GM12874 (cell line): ENCODE results near the gene VAPB.

Experiments
- TF ChIP-seq, protein P1 (sequence below): IDR thresholded peaks from 2 replicates; pipeline ENCODE4 v1.5.1; 2011; ENCODE audit warnings: low read depth, mild to moderate bottlenecking, control low read depth, low read length, moderate library complexity; ENCODE audit not compliant: insufficient read depth

Gene VAPB, protein sequence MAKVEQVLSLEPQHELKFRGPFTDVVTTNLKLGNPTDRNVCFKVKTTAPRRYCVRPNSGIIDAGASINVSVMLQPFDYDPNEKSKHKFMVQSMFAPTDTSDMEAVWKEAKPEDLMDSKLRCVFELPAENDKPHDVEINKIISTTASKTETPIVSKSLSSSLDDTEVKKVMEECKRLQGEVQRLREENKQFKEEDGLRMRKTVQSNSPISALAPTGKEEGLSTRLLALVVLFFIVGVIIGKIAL

DNA sequence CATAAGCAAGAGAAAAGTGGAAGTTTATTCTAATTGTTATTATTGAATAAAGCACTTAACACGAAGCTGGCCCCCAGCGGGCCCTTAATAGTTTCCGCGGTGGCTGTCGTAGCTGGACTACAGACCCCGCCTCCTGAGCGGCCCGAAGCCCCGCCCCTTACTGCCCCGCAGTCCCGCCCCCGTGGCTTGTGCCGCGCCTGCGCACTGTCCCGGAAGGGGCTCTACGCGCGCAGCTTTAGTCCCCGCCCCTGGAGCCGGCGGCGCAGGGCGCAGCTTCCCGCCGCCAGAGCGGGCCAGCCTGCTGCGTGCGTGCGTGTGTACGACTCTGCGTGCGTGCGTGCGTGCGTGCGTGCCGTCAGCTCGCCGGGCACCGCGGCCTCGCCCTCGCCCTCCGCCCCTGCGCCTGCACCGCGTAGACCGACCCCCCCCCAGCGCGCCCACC, at the start of gene VAPB:
Gene VAPB, plus strand, starts transcription at position 348 of the 442 bp plus-strand sequence. CDS start 231 bp downstream, outside the sequence.
- TF ChIP-seq, protein P1, sequence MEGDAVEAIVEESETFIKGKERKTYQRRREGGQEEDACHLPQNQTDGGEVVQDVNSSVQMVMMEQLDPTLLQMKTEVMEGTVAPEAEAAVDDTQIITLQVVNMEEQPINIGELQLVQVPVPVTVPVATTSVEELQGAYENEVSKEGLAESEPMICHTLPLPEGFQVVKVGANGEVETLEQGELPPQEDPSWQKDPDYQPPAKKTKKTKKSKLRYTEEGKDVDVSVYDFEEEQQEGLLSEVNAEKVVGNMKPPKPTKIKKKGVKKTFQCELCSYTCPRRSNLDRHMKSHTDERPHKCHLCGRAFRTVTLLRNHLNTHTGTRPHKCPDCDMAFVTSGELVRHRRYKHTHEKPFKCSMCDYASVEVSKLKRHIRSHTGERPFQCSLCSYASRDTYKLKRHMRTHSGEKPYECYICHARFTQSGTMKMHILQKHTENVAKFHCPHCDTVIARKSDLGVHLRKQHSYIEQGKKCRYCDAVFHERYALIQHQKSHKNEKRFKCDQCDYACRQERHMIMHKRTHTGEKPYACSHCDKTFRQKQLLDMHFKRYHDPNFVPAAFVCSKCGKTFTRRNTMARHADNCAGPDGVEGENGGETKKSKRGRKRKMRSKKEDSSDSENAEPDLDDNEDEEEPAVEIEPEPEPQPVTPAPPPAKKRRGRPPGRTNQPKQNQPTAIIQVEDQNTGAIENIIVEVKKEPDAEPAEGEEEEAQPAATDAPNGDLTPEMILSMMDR = no peak

DNA sequence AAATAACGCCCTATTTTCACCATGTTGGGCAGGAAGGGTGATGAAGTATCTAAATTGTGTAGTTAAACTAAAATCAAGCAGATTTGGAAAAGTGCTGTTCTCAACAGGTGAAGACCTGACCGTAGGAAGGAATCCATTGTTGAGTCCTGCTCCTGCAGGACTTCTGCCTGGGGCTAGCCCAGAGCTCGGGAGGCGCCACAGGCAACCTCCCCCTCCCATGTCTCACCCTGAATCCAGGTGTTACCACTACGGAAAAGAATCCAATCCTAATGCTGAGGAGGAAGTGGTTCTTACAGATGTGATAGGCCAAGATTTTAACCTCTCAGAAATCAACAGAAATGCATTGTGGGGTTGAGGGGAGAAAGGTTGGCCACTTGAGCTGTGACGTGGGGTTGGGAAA, 49.3 kb upstream of the VAPB start:
- TF ChIP-seq, protein P1 = no peak

DNA sequence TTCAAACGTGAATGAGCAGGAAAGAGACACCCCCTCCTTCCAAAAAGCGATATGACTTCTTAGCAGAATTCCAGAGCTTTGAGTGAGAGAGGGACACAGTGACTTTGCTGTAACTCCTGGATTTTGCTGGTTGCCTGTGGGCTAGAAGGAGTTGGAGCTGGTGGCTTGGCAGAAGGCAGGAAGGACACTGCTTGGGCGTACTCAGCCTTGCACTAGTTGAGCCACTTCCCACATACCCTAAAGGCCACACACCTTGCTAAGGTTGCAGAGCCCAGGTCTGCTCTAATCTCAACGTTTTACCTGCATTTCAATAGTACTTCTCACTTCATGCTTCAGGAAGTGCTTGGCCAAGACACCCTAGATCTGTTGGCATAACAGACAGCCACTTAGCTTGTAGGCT, 48.9 kb upstream of the VAPB start:
- TF ChIP-seq, protein P1 = no peak

DNA sequence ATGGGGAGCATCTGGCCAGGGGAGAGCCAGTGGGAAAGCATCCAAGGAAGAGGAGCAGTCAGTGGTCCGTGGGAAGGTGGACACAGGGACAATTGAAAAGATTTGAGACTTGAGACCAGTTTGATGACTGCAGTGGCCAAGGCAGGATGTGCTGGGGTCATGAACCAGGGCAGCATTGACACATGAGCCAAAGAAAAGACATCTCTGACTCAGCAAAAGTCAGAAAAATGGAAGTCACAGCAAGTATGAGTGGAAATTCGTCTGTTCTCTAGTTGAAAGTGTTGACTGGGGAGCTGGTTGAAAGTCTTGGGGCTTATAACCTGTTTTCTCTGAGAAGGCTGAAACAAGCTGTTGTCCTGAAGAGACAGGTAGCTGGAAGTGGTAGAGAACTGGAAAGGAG, 48.2 kb upstream of the VAPB start:
- TF ChIP-seq, protein P1 = no peak

DNA sequence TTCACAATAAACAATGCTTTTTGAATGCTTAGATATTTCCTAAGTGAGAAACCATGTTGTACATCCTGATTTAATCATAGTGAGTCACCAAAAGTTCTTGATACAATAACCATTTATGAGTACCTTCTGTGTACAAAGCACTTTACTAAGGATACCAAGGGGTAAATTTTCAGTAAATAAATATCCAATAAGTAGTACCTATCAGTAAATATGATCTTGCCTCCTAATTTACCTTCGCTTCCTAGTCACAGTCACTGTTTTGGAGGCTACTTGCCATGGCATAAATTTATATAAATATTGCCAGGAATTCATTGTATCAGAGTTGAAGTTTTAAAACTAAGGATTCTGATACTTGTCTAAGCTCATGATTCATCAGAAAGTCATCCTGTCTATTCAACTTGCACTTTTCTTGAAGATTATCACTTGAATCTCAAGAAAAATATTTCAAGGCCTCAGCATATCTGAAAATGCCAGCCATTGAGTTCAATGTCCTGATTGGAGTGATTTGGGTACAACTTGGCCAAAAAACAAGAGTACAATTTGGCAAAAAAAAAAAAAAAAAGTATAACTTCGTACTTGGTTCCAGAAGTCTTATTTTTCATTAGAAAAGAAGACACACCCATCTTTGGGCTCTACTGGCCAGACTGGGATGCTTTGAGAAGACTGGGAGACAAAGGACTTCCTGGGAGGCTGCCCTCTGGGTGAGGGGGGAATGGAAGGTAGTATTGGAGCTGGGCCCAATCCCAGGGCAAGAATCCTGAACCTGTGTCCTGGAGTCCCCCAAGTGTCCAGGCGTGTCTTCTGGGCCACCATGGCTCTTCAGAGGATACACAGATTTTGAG, 46.7 kb upstream of the VAPB start:
- TF ChIP-seq, protein P1 = no peak

DNA sequence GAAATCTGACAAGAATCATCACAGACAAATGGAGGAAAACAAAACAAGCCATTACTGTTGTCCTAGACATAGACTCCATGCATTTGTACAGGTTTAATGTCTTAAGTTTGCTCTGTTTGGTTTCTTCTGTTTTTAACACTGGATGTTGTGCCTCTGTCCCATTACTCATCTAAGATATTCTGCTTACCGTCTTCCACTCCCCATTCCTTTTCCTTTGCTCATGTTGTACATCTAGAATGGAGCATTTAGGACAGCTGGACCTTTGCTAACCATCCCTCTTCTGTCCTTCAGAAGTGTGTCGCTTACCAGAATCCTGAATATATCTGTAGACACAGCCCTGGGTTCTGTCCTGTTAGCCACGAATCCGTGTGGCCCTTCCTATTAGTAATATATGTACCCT, 44.3 kb upstream of the VAPB start:
- TF ChIP-seq, protein P1 = no peak

DNA sequence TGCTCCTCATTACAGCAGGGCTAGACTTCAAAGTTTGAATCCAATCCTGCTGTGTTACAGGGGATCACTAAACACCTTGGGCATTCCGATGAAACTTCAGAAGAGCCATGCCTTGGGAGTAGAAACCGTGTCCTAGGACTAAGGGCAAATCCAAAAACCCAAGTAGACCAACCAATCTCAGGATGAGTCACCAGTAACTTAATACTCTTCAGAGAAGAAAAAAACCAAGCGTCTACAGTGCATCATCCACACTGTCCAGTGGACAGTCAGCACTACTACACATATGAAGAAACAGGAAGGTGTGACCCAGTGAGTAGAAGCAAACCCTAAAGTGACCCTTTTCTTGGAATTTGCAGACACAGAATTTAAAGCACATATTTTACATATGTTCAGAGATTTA, 39.5 kb upstream of the VAPB start:
- TF ChIP-seq, protein P1 = no peak
